CD4-positive, alpha-beta memory T cell (primary cell): ENCODE measurements around the gene ARHGEF11. TPM values are rescaled to one million over a fixed set of nuclear protein-coding genes. Genes with fewer than 3 reads are reported as not detected.

Experiments used
- CTCF ChIA-PET: fragments of 350-600 bp; sonication (Branson Sonifier 250); formaldehyde crosslinking; loops from one replicate; lab custom pipeline; 2021; ENCODE audit warnings: inconsistent platforms; ENCODE audit not compliant: partially characterized antibody; lab: Charles Lee
- POLR2A ChIA-PET: fragments of 350-600 bp; sonication (Branson Sonifier 250); formaldehyde crosslinking; loops from one replicate; lab custom pipeline; 2021; ENCODE audit not compliant: partially characterized antibody; lab: Charles Lee
- DNase-seq, 5 donors: peaks; one replicate each; pipeline versions ENCODE4 v3.0.0 to v3.0.0-alpha.2; 2020 to 2022; ENCODE audit warnings: mixed read lengths in 1 of 5
- H3K27ac ChIP-seq: one replicate; pipeline ENCODE4 v1.7.0; 2013; ENCODE audit warnings: low read depth, low read length
- H3K27me3 ChIP-seq: 2 replicates; pipeline ENCODE4 v1.7.0; 2013; ENCODE audit warnings: mild to moderate bottlenecking, low read length, moderate library complexity; ENCODE audit not compliant: insufficient read depth
- H3K36me3 ChIP-seq: 2 replicates; pipeline ENCODE4 v1.7.0; 2013; ENCODE audit warnings: mild to moderate bottlenecking, low read length, moderate library complexity; ENCODE audit not compliant: insufficient read depth
- H3K4me1 ChIP-seq: 2 replicates; pipeline ENCODE4 v1.7.0; 2013; ENCODE audit warnings: mild to moderate bottlenecking, low read length, moderate library complexity; ENCODE audit not compliant: insufficient read depth
- H3K4me3 ChIP-seq, 2 donors: one replicate each; pipeline ENCODE4 v1.7.0; 2013; ENCODE audit warnings: low read length in 2 of 2, mild to moderate bottlenecking in 1 of 2
- H3K9me3 ChIP-seq, 2 donors: one replicate each; pipeline ENCODE4 v1.7.0; 2013; ENCODE audit warnings: low read length in 2 of 2, control low read depth in 1 of 2; ENCODE audit not compliant: control insufficient read depth in 1 of 2
- H3K27ac Mint-ChIP-seq, 7 donors: one replicate each; pipeline ENCODE4 v1.8.0; 2020 to 2021; ENCODE audit warnings: mixed read lengths in 7 of 7, mild to moderate bottlenecking in 6 of 7, inconsistent platforms in 3 of 7, moderate library complexity in 3 of 7
- H3K27me3 Mint-ChIP-seq, 2 donors: one replicate each; pipeline ENCODE4 v1.8.0; 2020 to 2021; ENCODE audit warnings: mixed read lengths in 2 of 2
- H3K36me3 Mint-ChIP-seq, 2 donors: one replicate each; pipeline ENCODE4 v1.8.0; 2020 to 2021; ENCODE audit warnings: mixed read lengths in 2 of 2, inconsistent platforms in 1 of 2, mild to moderate bottlenecking in 1 of 2
- H3K4me1 Mint-ChIP-seq, 4 donors: one replicate each; pipeline ENCODE4 v1.8.0; 2020 to 2021; ENCODE audit warnings: mixed read lengths in 4 of 4, mild to moderate bottlenecking in 1 of 4
- H3K4me3 Mint-ChIP-seq, 8 donors: one replicate each; pipeline ENCODE4 v1.8.0; 2020 to 2021; ENCODE audit warnings: mixed read lengths in 8 of 8, mild to moderate bottlenecking in 7 of 8, moderate library complexity in 6 of 8, inconsistent platforms in 3 of 8
- H3K9me3 Mint-ChIP-seq, 8 donors: one replicate each; pipeline ENCODE4 v1.8.0; 2020 to 2021; ENCODE audit warnings: mixed read lengths in 8 of 8, mild to moderate bottlenecking in 5 of 8, inconsistent platforms in 3 of 8, moderate library complexity in 1 of 8
- intact Hi-C: fragments of 100-400 bp; cut with micrococcal nuclease; formaldehyde crosslinking; loops from one replicate; pipeline ENCODE4 v1.15.1; 2023
- polyA plus RNA-seq, 2 donors: library from polyadenylated mRNA; unstranded; fragments of 300-500 nt; fragmentation: Illumina TruSeq; gene quantifications; one replicate each; pipeline ENCODE4 v1.2.3, GENCODE V29; 2021
- total RNA-seq, 2 experiments: library from RNA; stranded (reverse); gene quantifications; one replicate each; pipeline ENCODE4 v1.2.3, GENCODE V29; 2021

ARHGEF11 gene
- total and polyA plus RNA-seq, 4 experiments from 2014 or later, result 7.9 to 24.1 (median 20.9) TPM

DNA sequence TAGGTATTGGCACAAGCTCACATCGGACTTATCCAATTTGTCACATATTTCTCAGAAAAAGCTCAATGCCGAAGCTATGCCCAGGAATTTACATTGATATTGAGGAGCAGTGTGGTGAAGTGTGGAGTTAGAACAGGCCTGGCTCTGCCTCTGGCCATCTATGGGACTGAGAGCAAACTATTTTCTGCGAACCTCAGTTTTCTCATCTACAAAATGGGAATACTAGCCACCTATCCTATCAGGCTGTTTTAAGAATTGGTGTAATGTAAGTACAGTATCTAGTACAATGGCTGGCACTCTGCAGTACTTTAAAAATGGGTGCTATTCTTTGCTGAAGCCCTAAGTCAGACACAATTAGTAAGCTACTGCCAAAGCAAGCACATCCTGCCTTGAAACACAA, 47.2 kb downstream of the ARHGEF11 start:
- Histone ChIP-seq H3K36me3 (no peaks in the 10 kb centered on the region), H3K27me3 (no peaks in the 10 kb centered on the region), H3K4me3 (no peak overlapping the region), H3K4me1 (no peaks in the 10 kb centered on the region), H3K9me3 (no peaks in the 10 kb centered on the region), H3K27ac (no peak overlapping the region)
- POLR2A ChIA-PET, result no interaction called here
- Mint-ChIP-seq H3K27me3 (peaks cover 7 to 25% of the 10 kb centered on the region in 2 donors), H3K9me3 (no peaks in the 10 kb centered on the region), H3K4me3 (no peak overlapping the region), H3K27ac (no peak overlapping the region), H3K4me1 (no peaks in the 10 kb centered on the region), H3K36me3 (no peaks in the 10 kb centered on the region)
- no peak for DNase-seq
- CTCF ChIA-PET, result interaction anchor here (1.1 to 1.8 kb wide), 2 partner anchors 28 to 70 kb away, joined by 3 to 5 read pairs; no protein-coding TSS in a partner anchor
- intact Hi-C loops, result no loop called here

DNA sequence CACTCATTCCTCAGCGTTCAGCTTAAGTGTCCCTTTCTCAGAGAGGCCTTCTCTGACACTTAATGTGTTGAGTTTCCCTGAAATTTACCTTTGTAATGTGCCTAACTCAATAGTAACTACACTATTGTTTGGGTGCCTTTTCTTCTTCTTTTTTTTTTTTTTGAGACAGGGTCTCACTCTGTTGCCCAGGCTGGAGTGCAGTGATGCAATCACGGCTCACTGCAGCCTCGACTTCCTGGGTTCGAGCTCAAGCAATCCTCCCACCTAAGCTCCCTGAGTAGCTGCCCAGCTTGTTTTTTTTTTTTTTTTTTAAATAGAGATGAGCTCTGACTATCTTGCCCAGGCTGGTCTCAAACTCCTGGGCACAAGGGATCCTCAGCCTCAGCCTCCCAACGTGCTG, 50.1 kb downstream of the ARHGEF11 start:
- Histone ChIP-seq H3K4me1 (no peaks in the 10 kb centered on the region), H3K9me3 (no peaks in the 10 kb centered on the region), H3K27me3 (no peaks in the 10 kb centered on the region), H3K27ac (no peak overlapping the region), H3K36me3 (no peaks in the 10 kb centered on the region), H3K4me3 (no peak overlapping the region)
- POLR2A ChIA-PET, result interaction anchor here (1.1 kb wide), 1 partner anchor 25 kb away, joined by 4 read pairs; no protein-coding TSS in a partner anchor
- H3K36me3 Mint-ChIP-seq, result no peaks in the 10 kb centered on the region
- intact Hi-C loops, result no loop called here
- no peaks in the 10 kb centered on the region for H3K9me3 Mint-ChIP-seq
- H3K27ac Mint-ChIP-seq, result no peak overlapping the region
- H3K27me3 Mint-ChIP-seq, result peaks cover 3 to 25% of the 10 kb centered on the region in 2 donors
- H3K4me1 Mint-ChIP-seq, result no peaks in the 10 kb centered on the region
- CTCF ChIA-PET, result interaction anchor here (0.7 kb wide), 1 partner anchor 16 kb away, joined by 4 read pairs; no protein-coding TSS in a partner anchor
- DNase-seq, result no peak
- no peak overlapping the region for H3K4me3 Mint-ChIP-seq

DNA sequence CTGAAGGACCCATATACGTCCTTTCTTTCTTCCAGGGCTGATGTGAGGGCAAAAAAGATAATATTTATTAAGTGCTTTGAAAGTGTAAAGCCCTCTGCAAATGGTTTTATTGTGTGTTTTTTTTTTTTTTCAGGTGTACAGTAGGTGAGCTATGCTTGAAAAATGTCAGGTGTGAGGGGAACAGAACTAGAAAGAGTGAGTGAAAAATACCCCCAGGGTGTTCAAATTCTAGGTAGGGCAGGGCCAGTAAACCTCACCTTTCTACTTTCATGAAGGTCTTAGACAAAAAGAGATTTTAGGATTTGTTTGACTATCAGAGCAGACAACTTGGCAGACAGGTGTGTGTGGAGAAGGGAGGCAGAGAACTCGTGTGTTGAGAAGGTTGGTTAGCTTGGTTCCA, 51.3 kb downstream of the ARHGEF11 start:
- POLR2A ChIA-PET, result no interaction called here
- H3K9me3 ChIP-seq, result no peaks in the 10 kb centered on the region
- no peak for DNase-seq
- H3K9me3 Mint-ChIP-seq, result no peaks in the 10 kb centered on the region
- no peak overlapping the region for H3K4me3 ChIP-seq
- no peak overlapping the region for H3K27ac ChIP-seq
- H3K27ac Mint-ChIP-seq, result no peak overlapping the region
- no peaks in the 10 kb centered on the region for H3K4me1 ChIP-seq
- H3K27me3 Mint-ChIP-seq, result peaks cover 3 to 21% of the 10 kb centered on the region in 2 donors
- H3K36me3 ChIP-seq, result no peaks in the 10 kb centered on the region
- no peak overlapping the region for H3K4me3 Mint-ChIP-seq
- no peaks in the 10 kb centered on the region for H3K36me3 Mint-ChIP-seq
- intact Hi-C loops, result no loop called here
- no peaks in the 10 kb centered on the region for H3K4me1 Mint-ChIP-seq
- H3K27me3 ChIP-seq, result no peaks in the 10 kb centered on the region
- CTCF ChIA-PET, result interaction anchor here (1.5 kb wide), 1 partner anchor 24 kb away, joined by 5 read pairs; no protein-coding TSS in a partner anchor

DNA sequence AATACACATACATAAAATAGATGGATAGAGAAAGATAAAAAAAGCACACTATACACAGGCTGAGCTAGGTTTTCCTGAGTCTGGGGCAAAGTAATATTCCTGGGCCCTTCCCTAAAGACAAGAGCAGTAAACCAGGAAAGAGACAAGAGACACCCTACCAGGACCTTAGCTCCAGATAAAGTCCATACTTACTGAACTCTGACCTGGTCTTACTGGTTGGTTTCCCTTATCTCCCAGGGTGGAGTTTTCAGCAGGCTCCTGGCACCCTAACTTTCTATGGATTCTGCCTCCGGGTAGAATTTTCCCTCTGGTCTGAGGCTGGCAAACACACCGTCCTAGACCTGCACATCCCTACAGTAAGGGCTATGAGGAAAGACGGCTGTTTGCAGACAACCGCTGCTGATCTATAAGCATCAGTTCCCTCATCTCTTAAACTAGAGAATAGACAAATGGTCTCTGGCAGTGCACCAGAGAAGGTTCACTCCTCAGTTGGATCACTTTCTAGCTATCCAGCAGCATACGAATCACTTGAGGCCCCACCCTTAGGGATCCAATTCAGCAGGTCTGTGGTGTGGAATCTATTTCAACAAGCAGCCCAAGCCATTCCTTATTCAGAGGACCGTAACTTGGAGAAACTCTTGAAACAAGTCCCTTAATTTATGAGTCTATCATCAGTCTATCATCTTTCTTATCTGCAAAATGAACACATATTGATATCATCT, 52.0 kb downstream of the ARHGEF11 start:
- Mint-ChIP-seq H3K4me3 (no peak overlapping the region), H3K27ac (no peak overlapping the region), H3K36me3 (no peaks in the 10 kb centered on the region), H3K27me3 (peaks cover 3 to 19% of the 10 kb centered on the region in 2 donors), H3K9me3 (no peaks in the 10 kb centered on the region), H3K4me1 (no peaks in the 10 kb centered on the region)
- intact Hi-C loops, result no loop called here
- Histone ChIP-seq H3K4me1 (no peaks in the 10 kb centered on the region), H3K36me3 (no peaks in the 10 kb centered on the region), H3K27ac (no peak overlapping the region), H3K27me3 (no peaks in the 10 kb centered on the region), H3K4me3 (no peak overlapping the region), H3K9me3 (no peaks in the 10 kb centered on the region)
- ChIA-PET POLR2A (no interaction called here), CTCF (interaction anchor here (1.5 kb wide), 1 partner anchor 23 kb away, joined by 5 read pairs; no protein-coding TSS in a partner anchor)
- no peak for DNase-seq

DNA sequence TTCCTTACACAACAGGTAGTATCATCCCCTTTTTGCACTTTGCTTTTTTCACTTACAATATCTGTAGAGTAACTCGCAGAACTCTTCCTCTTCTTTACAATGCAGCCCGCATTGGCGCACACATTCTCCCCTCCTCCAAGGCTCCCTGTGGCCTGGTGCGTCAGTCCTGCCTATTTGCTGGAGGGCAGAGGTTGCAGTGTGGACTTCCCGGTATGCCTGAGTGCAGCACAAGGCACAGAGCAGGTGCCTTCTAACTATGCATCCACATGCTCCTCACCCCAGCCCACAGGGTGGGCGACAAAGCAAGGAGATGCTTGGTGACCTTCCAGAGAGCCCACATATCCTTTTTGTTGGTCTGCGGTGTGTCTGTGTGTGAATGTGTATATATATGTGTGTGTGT, 53.3 kb downstream of the ARHGEF11 start:
- Histone ChIP-seq H3K9me3 (no peaks in the 10 kb centered on the region), H3K36me3 (no peaks in the 10 kb centered on the region), H3K4me1 (no peaks in the 10 kb centered on the region), H3K27me3 (no peaks in the 10 kb centered on the region), H3K4me3 (no peak overlapping the region), H3K27ac (no peak overlapping the region)
- Mint-ChIP-seq H3K27ac (no peak overlapping the region), H3K4me1 (peaks cover 0 to 2% (median 0%) of the 10 kb centered on the region in 4 donors), H3K4me3 (no peak overlapping the region), H3K9me3 (no peaks in the 10 kb centered on the region), H3K27me3 (peaks cover 3 to 12% of the 10 kb centered on the region in 2 donors), H3K36me3 (no peaks in the 10 kb centered on the region)
- CTCF ChIA-PET, result no interaction called here
- intact Hi-C loops, result no loop called here
- POLR2A ChIA-PET, result no interaction called here
- DNase-seq, result no peak

DNA sequence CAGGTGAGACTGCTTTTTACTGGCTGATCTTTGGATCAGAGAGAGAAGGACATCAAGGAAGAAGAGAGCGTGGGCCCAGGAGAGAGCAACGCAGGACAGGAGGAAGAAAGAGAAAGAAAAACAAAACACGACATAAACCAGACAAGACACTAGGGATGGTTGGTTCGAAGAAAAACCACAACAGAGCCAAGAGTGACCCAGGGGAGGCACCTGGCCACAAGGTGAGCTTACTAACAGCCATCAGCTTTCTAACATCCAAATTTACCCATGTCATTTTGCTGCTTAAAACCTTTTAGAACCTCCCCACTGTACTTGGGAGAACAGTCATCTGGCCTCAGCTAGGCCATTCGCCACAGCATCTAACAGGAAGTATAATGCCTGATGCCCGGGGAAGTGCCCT, 57.8 kb downstream of the ARHGEF11 start:
- no peaks in the 10 kb centered on the region for H3K36me3 ChIP-seq
- intact Hi-C loops, result no loop called here
- no peak overlapping the region for H3K27ac Mint-ChIP-seq
- no peaks in the 10 kb centered on the region for H3K27me3 ChIP-seq
- H3K27me3 Mint-ChIP-seq, result peaks cover 6 to 12% of the 10 kb centered on the region in 2 donors
- no peak for DNase-seq
- no peak overlapping the region for H3K27ac ChIP-seq
- POLR2A ChIA-PET, result no interaction called here
- no peaks in the 10 kb centered on the region for H3K9me3 ChIP-seq
- H3K4me3 ChIP-seq, result no peak overlapping the region
- no peak overlapping the region for H3K4me3 Mint-ChIP-seq
- H3K4me1 Mint-ChIP-seq, result peaks cover 0 to 2% (median 0%) of the 10 kb centered on the region in 4 donors
- no peaks in the 10 kb centered on the region for H3K4me1 ChIP-seq
- H3K36me3 Mint-ChIP-seq, result no peaks in the 10 kb centered on the region
- no peaks in the 10 kb centered on the region for H3K9me3 Mint-ChIP-seq
- CTCF ChIA-PET, result no interaction called here

DNA sequence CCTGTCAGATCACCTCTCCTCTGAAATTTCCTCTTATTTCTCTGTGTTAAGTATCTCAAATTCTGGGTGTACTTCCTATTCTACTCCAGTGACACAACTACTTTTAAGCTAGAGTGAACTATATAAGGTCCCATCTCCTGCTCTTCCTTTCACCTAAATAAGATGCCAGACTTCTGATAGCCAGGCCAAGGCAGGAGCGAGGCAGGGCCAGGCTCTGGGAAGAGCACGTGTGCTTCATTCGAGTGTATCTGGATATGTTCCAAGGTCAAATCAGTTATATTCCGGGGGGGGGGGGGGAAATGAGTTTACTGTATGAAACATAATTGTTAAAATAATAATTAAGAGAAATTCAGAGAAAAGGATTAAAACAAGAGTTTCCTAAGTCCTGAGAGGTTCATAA, 65.0 kb downstream of the ARHGEF11 start:
- H3K27ac Mint-ChIP-seq, result no peak overlapping the region
- no peaks in the 10 kb centered on the region for H3K36me3 Mint-ChIP-seq
- H3K4me3 Mint-ChIP-seq, result no peak overlapping the region
- Histone ChIP-seq H3K9me3 (no peaks in the 10 kb centered on the region), H3K4me3 (no peak overlapping the region), H3K36me3 (no peaks in the 10 kb centered on the region), H3K27me3 (no peaks in the 10 kb centered on the region), H3K27ac (no peak overlapping the region), H3K4me1 (no peaks in the 10 kb centered on the region)
- ChIA-PET POLR2A (no interaction called here), CTCF (interaction anchor here (2.9 kb wide), 1 partner anchor 10 kb away, joined by 10 read pairs; no protein-coding TSS in a partner anchor)
- intact Hi-C loops, result no loop called here
- H3K4me1 Mint-ChIP-seq, result no peaks in the 10 kb centered on the region
- no peak for DNase-seq
- H3K27me3 Mint-ChIP-seq, result peaks cover 32 to 35% of the 10 kb centered on the region in 2 donors
- H3K9me3 Mint-ChIP-seq, result no peaks in the 10 kb centered on the region
